GM18517 (cell line): Measurements from ENCODE around the gene PYGO2.
"Not testable (repeated sequence)": the region's sequence is repeated elsewhere in the genome, so short reads cannot be mapped to it uniquely, and the experiment has no call there.

Experiments used
- ATAC-seq: cut with Tn5 transposase; IDR thresholded peaks from one replicate; pipeline ENCODE4 v1.9.1; 2021; ENCODE audit warnings: mild to moderate bottlenecking, moderate library complexity; ENCODE audit not compliant: unreplicated experiment

The PYGO2 gene

DNA sequence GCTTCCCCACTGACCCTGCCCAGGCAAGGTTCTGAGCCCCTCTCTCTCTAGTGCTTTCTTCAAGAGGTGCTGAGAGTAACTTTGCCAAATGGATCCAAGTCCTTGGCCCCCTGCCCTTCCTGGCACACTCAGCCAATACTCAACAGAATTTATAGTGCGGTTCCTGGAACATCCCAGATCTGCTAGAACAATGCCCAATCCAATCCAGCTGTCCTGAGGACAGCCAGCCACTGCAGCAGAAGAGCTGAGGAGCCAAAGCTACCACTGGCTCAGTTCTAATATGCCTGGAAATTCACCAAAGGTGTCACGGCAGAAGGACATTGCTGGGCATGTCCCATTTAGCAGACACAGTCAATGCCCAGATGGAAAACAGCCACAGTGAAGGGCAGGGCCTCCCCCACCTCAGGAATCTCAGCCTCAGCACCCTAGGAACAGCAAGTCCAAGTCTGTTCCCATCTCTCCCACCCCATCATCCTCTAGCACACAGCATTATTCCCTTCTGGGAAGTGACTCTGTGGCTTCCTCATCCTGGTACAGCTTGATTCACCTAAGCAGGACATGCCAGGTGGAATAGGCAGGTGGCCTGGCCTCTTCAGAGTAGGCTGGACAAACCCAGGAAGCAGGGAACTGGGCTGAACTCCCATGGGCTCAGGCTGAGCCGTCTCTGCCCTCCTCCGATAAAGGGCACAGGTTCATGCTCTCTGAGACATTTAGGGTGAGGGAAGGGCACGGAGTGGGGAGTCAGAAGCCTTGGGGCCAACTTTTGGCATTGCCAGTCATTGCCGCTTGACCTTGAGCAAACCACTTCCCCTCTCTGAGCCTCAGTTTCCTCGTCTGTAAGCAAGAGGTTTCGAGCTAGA, 49.7 kb downstream of the PYGO2 start:
- ATAC-seq, result no peak

DNA sequence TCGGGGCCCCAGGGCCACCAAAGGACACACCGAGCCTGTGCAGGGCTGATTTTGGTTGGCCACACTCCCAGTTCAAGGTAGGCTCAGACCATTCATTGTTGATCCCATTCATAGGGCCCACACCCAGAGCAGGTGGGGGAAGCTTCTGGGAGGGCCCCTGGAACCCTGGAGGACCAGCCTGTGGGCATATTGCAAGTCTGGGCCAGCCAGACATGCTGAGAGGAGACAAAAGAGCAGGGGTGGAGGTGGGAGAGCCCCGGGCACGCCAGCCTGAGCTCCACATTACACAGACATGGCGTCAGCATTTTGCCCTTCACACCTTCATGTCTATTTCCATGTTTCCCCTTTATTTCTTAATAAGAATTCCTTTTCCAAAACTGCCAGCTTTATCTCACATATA, 50.7 kb downstream of the PYGO2 start:
- ATAC-seq, result no peak

GRCh38 chr1:154908937-154909336, 52.6 kb downstream of the PYGO2 start:
- ATAC-seq, result no peak

GRCh38 chr1:154908129-154908528, 53.5 kb downstream of the PYGO2 start:
- not testable (repeated sequence) for ATAC-seq
